Rectal smooth muscle tissue (tissue), 1 donor: ENCODE results near the gene KCNJ2.

ENCODE experiments used
- H3K27ac ChIP-seq: one replicate; pipeline ENCODE4 v1.7.0; 2013; ENCODE audit warnings: low read depth, low read length, inconsistent platforms
- H3K27me3 ChIP-seq: one replicate; pipeline ENCODE4 v1.7.0; 2013; ENCODE audit warnings: low read length; ENCODE audit not compliant: control insufficient read depth, insufficient read depth
- H3K36me3 ChIP-seq: one replicate; pipeline ENCODE4 v1.7.0; 2013; ENCODE audit warnings: low read length; ENCODE audit not compliant: control insufficient read depth, insufficient read depth
- H3K4me1 ChIP-seq: one replicate; pipeline ENCODE4 v1.7.0; 2013; ENCODE audit warnings: low read length; ENCODE audit not compliant: control insufficient read depth, insufficient read depth
- H3K4me3 ChIP-seq: one replicate; pipeline ENCODE4 v1.7.0; 2013; ENCODE audit warnings: low read length
- H3K9ac ChIP-seq: one replicate; pipeline ENCODE4 v1.7.0; 2013; ENCODE audit warnings: low read length

Gene KCNJ2

GRCh38 chr17:70185285-70185684 is 16.0 kb downstream of the KCNJ2 start:
- Histone ChIP-seq H3K27ac (no peak overlapping the region), H3K27me3 (no peaks in the 10 kb centered on the region), H3K9ac (no peak overlapping the region), H3K4me3 (no peak overlapping the region), H3K36me3 (no peaks in the 10 kb centered on the region), H3K4me1 (no peaks in the 10 kb centered on the region)

DNA sequence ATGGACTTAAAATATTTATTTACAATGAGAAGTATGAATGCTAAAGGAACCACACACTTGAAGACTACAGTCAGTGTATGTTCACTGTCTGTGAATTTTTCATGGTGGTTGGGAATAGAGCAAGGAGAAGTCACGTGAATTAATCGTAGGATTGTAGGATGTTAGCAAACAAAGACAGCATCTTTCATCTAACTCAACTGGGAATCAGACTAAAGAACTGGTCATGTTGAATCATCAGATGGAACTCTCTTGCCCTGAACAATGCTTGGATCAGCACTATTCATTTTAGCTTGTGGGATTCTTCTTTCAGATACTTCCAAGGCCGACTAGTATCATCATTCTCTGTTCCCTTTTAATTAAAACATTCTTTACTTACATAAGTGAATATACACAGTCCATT is 18.1 kb downstream of the KCNJ2 start:
- Histone ChIP-seq H3K4me3 (no peak overlapping the region), H3K27ac (no peak overlapping the region), H3K27me3 (no peaks in the 10 kb centered on the region), H3K36me3 (no peaks in the 10 kb centered on the region), H3K4me1 (no peaks in the 10 kb centered on the region), H3K9ac (no peak overlapping the region)

DNA sequence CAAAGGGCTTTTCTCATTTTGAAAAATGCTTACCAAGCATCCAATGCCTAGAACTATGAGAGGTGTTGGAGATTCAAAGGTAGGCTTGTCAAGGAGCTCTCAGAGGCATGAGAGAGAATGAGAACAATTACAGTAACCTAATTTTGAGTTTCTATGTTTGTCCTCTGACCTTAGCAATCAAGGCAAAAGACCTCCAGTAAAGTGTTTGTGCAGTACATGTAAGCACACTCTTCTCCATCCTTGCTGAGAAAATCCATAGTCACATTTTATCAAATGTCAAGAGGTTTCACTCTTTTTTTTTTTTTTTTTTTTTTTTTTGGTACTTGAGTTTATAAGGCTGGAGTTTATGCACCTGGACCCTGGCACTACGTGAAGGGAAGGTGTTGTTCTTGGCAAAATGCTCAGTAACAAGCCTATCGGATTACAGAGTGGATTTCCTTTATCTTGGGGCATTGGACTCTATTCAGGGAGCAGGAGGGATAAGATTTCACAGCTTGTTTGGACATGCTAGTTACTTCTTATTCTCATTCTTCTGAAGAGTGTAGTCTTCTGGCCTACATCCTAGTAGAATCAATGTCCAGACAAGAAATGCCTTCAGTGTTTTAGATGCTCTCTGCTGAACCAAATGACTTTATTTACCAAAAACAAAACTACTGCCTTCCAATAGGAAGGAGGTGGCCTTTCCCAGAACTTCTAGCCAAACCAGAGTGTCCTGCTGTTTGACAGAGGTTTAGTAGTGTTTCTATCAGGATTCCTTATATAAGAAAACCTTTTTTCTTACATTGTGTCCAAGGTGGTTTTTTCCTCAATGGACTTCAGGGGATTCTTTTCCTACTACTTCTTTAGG is 21.9 kb downstream of the KCNJ2 start:
- Histone ChIP-seq H3K4me3 (no peak overlapping the region), H3K27me3 (no peaks in the 10 kb centered on the region), H3K9ac (no peak overlapping the region), H3K4me1 (no peaks in the 10 kb centered on the region), H3K36me3 (no peaks in the 10 kb centered on the region), H3K27ac (no peak overlapping the region)

DNA sequence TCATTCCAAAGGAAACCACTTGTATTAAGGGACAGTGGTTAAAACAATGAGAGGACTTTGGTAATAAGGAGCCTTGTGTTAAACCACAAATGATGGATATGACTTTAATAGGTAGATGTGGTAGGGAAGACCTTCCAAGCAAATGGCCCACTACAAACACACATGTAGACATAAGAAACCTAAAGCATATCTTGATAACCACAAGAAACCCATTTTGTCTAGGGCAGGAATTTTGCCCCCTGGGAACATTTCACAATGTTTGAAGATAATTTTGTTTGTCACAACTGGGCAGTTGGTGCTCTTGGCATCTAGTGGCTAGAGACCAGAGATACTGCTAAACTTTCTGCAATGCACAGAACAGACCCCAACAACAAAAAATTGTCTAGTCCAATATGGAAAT is 25.8 kb downstream of the KCNJ2 start:
- Histone ChIP-seq H3K36me3 (no peaks in the 10 kb centered on the region), H3K4me3 (no peak overlapping the region), H3K27me3 (no peaks in the 10 kb centered on the region), H3K27ac (no peak overlapping the region), H3K4me1 (no peaks in the 10 kb centered on the region), H3K9ac (no peak overlapping the region)

GRCh38 chr17:70201872-70202419 is 32.6 kb downstream of the KCNJ2 start:
- H3K4me3 ChIP-seq = no peak overlapping the region
- no peak overlapping the region for H3K27ac ChIP-seq
- H3K9ac ChIP-seq = no peak overlapping the region
- H3K36me3 ChIP-seq = no peaks in the 10 kb centered on the region
- no peaks in the 10 kb centered on the region for H3K4me1 ChIP-seq
- H3K27me3 ChIP-seq = no peaks in the 10 kb centered on the region

DNA sequence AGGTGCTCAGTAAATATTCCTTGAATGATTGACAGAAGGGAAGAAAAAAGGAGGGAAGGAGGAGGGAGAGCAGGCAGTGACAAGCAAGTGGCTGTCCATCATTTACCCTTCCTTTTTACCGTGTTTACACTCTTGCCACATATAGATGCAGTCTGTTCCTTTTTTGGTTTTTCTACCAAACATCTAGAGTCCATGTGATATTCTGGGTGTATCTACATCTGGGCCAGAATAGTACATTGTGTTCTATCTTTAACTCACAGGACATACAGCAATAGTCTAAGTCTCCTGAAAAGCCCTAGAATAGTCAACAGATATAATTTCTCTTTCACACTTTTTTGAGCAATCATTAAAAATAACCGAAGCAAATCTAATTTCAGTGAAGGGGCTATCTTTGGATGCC is 33.5 kb downstream of the KCNJ2 start:
- H3K27ac ChIP-seq = no peak overlapping the region
- no peaks in the 10 kb centered on the region for H3K4me1 ChIP-seq
- H3K36me3 ChIP-seq = no peaks in the 10 kb centered on the region
- H3K9ac ChIP-seq = no peak overlapping the region
- H3K4me3 ChIP-seq = no peak overlapping the region
- no peaks in the 10 kb centered on the region for H3K27me3 ChIP-seq

- Histone ChIP-seq H3K9ac (no peak overlapping the region), H3K36me3 (no peaks in the 10 kb centered on the region), H3K4me3 (no peak overlapping the region), H3K27ac (no peak overlapping the region), H3K27me3 (no peaks in the 10 kb centered on the region), H3K4me1 (no peaks in the 10 kb centered on the region)
Observed at GRCh38 chr17:70204431-70204830, 35.1 kb downstream of the KCNJ2 start.

- Histone ChIP-seq H3K9ac (no peak overlapping the region), H3K4me1 (no peaks in the 10 kb centered on the region), H3K36me3 (no peaks in the 10 kb centered on the region), H3K4me3 (no peak overlapping the region), H3K27ac (no peak overlapping the region), H3K27me3 (no peaks in the 10 kb centered on the region)
Observed at GRCh38 chr17:70205401-70205800, 36.1 kb downstream of the KCNJ2 start.

GRCh38 chr17:70206361-70207010 is 37.2 kb downstream of the KCNJ2 start:
- Histone ChIP-seq H3K27ac (no peak overlapping the region), H3K36me3 (no peaks in the 10 kb centered on the region), H3K27me3 (no peaks in the 10 kb centered on the region), H3K4me1 (no peaks in the 10 kb centered on the region), H3K9ac (no peak overlapping the region), H3K4me3 (no peak overlapping the region)

GRCh38 chr17:70207184-70207583 is 37.9 kb downstream of the KCNJ2 start:
- no peaks in the 10 kb centered on the region for H3K4me1 ChIP-seq
- no peaks in the 10 kb centered on the region for H3K36me3 ChIP-seq
- H3K4me3 ChIP-seq = no peak overlapping the region
- H3K27me3 ChIP-seq = no peaks in the 10 kb centered on the region
- no peak overlapping the region for H3K27ac ChIP-seq
- no peak overlapping the region for H3K9ac ChIP-seq

GRCh38 chr17:70208080-70208794 is 38.9 kb downstream of the KCNJ2 start:
- Histone ChIP-seq H3K27me3 (no peaks in the 10 kb centered on the region), H3K4me1 (no peaks in the 10 kb centered on the region), H3K4me3 (no peak overlapping the region), H3K27ac (no peak overlapping the region), H3K9ac (no peak overlapping the region), H3K36me3 (no peaks in the 10 kb centered on the region)

DNA sequence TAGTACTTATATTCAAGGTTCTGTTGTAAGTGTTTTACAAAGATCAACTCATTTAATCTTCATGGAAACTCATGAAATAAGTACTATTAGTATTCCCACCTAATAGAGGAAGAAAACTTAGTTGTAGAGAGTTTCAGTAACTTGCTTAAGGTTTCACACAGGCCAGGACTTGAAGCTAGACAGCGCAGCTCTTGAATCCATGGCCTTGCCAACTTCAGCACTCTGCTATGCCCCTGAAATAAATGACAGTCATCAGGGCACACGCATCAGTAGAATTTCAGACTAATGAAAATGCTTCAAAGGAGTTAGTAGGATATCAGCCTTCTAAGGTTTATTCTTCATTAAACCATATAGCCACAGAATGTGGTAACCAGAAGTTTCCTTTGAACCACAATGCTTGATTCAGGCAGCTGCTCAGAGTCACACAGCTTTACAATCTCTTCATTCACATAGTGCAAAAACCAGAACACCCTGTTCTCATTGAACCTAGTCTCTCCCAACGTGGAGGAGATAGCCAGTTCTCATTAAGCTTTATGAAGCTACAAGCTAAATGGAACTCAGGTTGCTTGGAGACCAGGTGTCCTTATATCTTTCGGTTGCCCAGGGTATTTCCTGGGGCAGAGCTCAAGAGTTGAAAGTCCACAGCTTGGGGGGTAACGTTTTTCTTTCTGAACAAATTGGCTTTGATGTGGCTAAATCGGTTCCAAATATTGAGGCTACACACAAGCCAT is 39.7 kb downstream of the KCNJ2 start:
- Histone ChIP-seq H3K4me3 (no peak overlapping the region), H3K36me3 (no peaks in the 10 kb centered on the region), H3K27ac (no peak overlapping the region), H3K4me1 (no peaks in the 10 kb centered on the region), H3K27me3 (no peaks in the 10 kb centered on the region), H3K9ac (no peak overlapping the region)
